H9 (cell line): Measurements from ENCODE around the gene MN1. TPM values are rescaled to one million over a fixed set of nuclear protein-coding genes. Genes with fewer than 3 reads are reported as not detected.

ENCODE experiments used
- DNase-seq: peaks from one replicate; pipeline ENCODE4 v3.0.0-alpha.2; 2017
- H2AFZ ChIP-seq: one replicate; pipeline ENCODE4 v1.6.1; 2013; ENCODE audit warnings: mild to moderate bottlenecking, low read length, control low read depth, moderate library complexity
- H2AK5ac ChIP-seq: 2 replicates; pipeline ENCODE4 v1.6.1; 2013; ENCODE audit warnings: low read length, control low read depth, mixed read lengths; ENCODE audit not compliant: insufficient read length
- H2BK120ac ChIP-seq: one replicate; pipeline ENCODE4 v1.6.1; 2013; ENCODE audit warnings: low read depth, mild to moderate bottlenecking, low read length, control low read depth, inconsistent platforms; ENCODE audit not compliant: poor library complexity, severe bottlenecking
- H2BK12ac ChIP-seq: 2 replicates; pipeline ENCODE4 v1.6.1; 2013; ENCODE audit warnings: low read length, control low read depth, mixed read lengths, low read depth; ENCODE audit not compliant: insufficient read length
- H2BK15ac ChIP-seq: 2 replicates; pipeline ENCODE4 v1.6.1; 2013; ENCODE audit warnings: low read depth, low read length, control low read depth
- H2BK20ac ChIP-seq: one replicate; pipeline ENCODE4 v1.6.1; 2013; ENCODE audit warnings: low read depth, mild to moderate bottlenecking, low read length, control low read depth, inconsistent platforms; ENCODE audit not compliant: poor library complexity, severe bottlenecking
- H2BK5ac ChIP-seq: 2 replicates; pipeline ENCODE4 v1.6.1; 2013; ENCODE audit warnings: low read length, control low read depth, mixed read lengths; ENCODE audit not compliant: insufficient read length
- H3K14ac ChIP-seq: 2 replicates; pipeline ENCODE4 v1.6.1; 2013; ENCODE audit warnings: low read length, control low read depth; ENCODE audit not compliant: insufficient read depth
- H3K18ac ChIP-seq: 2 replicates; pipeline ENCODE4 v1.6.1; 2013; ENCODE audit warnings: low read depth, mild to moderate bottlenecking, mixed read lengths, low read length, control low read depth; ENCODE audit not compliant: insufficient read length
- H3K23ac ChIP-seq: 2 replicates; pipeline ENCODE4 v1.6.1; 2013; ENCODE audit warnings: low read length, control low read depth, mixed read lengths, low read depth; ENCODE audit not compliant: insufficient read length
- H3K23me2 ChIP-seq: 2 replicates; pipeline ENCODE4 v1.6.1; 2013; ENCODE audit warnings: low read depth, mild to moderate bottlenecking, mixed read lengths, low read length, control low read depth; ENCODE audit not compliant: insufficient read length, poor library complexity, severe bottlenecking
- H3K27ac ChIP-seq: 2 replicates; pipeline ENCODE4 v1.5.1; 2013; ENCODE audit warnings: low read length, control low read depth, mixed read lengths, low read depth; ENCODE audit not compliant: insufficient read length
- H3K27me3 ChIP-seq: 2 replicates; pipeline ENCODE4 v1.6.1; 2013; ENCODE audit warnings: low read length, control low read depth, inconsistent platforms; ENCODE audit not compliant: insufficient read depth
- H3K4ac ChIP-seq: 2 replicates; pipeline ENCODE4 v1.6.1; 2013; ENCODE audit warnings: low read depth, mild to moderate bottlenecking, control low read depth, inconsistent platforms, low read length, moderate library complexity
- H3K4me1 ChIP-seq: 2 replicates; pipeline ENCODE4 v1.6.1; 2013; ENCODE audit warnings: low read length, control low read depth, inconsistent platforms; ENCODE audit not compliant: insufficient read depth
- H3K4me2 ChIP-seq: 2 replicates; pipeline ENCODE4 v1.6.1; 2013; ENCODE audit warnings: low read length, control low read depth, mixed read lengths; ENCODE audit not compliant: insufficient read length, insufficient read depth
- H3K56ac ChIP-seq: 2 replicates; pipeline ENCODE4 v1.6.1; 2013; ENCODE audit warnings: low read depth, mild to moderate bottlenecking, mixed read lengths, low read length, control low read depth; ENCODE audit not compliant: insufficient read length
- H3K79me1 ChIP-seq: 2 replicates; pipeline ENCODE4 v1.6.1; 2013; ENCODE audit warnings: low read depth, mild to moderate bottlenecking, moderate library complexity, low read length, control low read depth, inconsistent platforms; ENCODE audit not compliant: insufficient read depth, poor library complexity, severe bottlenecking
- H3K79me2 ChIP-seq: 2 replicates; pipeline ENCODE4 v1.6.1; 2013; ENCODE audit warnings: low read length, control low read depth, inconsistent platforms; ENCODE audit not compliant: insufficient read depth
- H3K9ac ChIP-seq: 2 replicates; pipeline ENCODE4 v1.6.1; 2013; ENCODE audit warnings: low read length, control low read depth, mixed read lengths; ENCODE audit not compliant: insufficient read length; ENCODE audit errors: extremely low read depth
- H3K9me3 ChIP-seq: one replicate; pipeline ENCODE4 v1.6.1; 2013; ENCODE audit warnings: low read depth, low read length, inconsistent platforms; ENCODE audit not compliant: control insufficient read depth
- H3T11ph ChIP-seq: one replicate; pipeline ENCODE4 v1.6.1; 2013; ENCODE audit warnings: mild to moderate bottlenecking, low read length, control low read depth, inconsistent platforms
- H4K20me1 ChIP-seq: one replicate; pipeline ENCODE4 v1.6.1; 2013; ENCODE audit not compliant: control insufficient read depth, insufficient read length, insufficient read depth
- H4K5ac ChIP-seq: 2 replicates; pipeline ENCODE4 v1.6.1; 2013; ENCODE audit warnings: low read depth, mild to moderate bottlenecking, mixed read lengths, low read length, control low read depth; ENCODE audit not compliant: insufficient read length
- H4K8ac ChIP-seq: replicated peaks from 2 replicates; pipeline ENCODE4 v1.6.1; 2013; ENCODE audit warnings: low read length, control low read depth, mixed read lengths, low read depth; ENCODE audit not compliant: insufficient read length
- H4K91ac ChIP-seq: 2 replicates; pipeline ENCODE4 v1.6.1; 2013; ENCODE audit warnings: low read depth, mild to moderate bottlenecking, moderate library complexity, mixed read lengths, low read length, control low read depth; ENCODE audit not compliant: insufficient read length
- H3K27ac Mint-ChIP-seq, 3 experiments: 2 replicates in 2 of 3; 3 replicates in 1 of 3; pipeline ENCODE4 v1.8.0; 2020 to 2021; ENCODE audit warnings: mixed read lengths in 3 of 3, mild to moderate bottlenecking in 1 of 3, moderate library complexity in 1 of 3
- H3K27me3 Mint-ChIP-seq: 2 replicates; pipeline ENCODE4 v1.8.0; 2021; ENCODE audit warnings: low read depth, mild to moderate bottlenecking, moderate library complexity, mixed read lengths
- H3K36me3 Mint-ChIP-seq, 3 experiments: 2 replicates in 2 of 3; 3 replicates in 1 of 3; pipeline ENCODE4 v1.8.0; 2020 to 2021; ENCODE audit warnings: low read depth in 3 of 3, mixed read lengths in 3 of 3; ENCODE audit not compliant: insufficient read depth in 1 of 3
- H3K4me1 Mint-ChIP-seq, 2 experiments: 2 replicates each; pipeline ENCODE4 v1.8.0; 2020; ENCODE audit warnings: mixed read lengths in 2 of 2
- H3K4me3 Mint-ChIP-seq, 2 experiments: 2 replicates in 1 of 2; 3 replicates in 1 of 2; pipeline ENCODE4 v1.8.0; 2020 to 2021; ENCODE audit warnings: mild to moderate bottlenecking in 2 of 2, mixed read lengths in 2 of 2, moderate library complexity in 1 of 2
- H3K9me3 Mint-ChIP-seq, 2 experiments: 2 replicates in 1 of 2; 3 replicates in 1 of 2; pipeline ENCODE4 v1.8.0; 2020; ENCODE audit warnings: mild to moderate bottlenecking in 2 of 2, mixed read lengths in 2 of 2, moderate library complexity in 1 of 2
- WGBS: extraction: QIAGEN DNeasy Blood & Tissue Kit; methylation state at CpG from one replicate; pipeline ENCODE4 v1.1.7; 2013; ENCODE audit warnings: missing lambda C conversion rate, low lambda C conversion rate, mixed read lengths; ENCODE audit not compliant: insufficient read length; ENCODE audit errors: extremely low coverage; 5-methylcytosine and 5-hydroxymethylcytosine counted together
- total RNA-seq: library from RNA; stranded (reverse); gene quantifications from 2 replicates; pipeline ENCODE4 v1.2.1, GENCODE V29; 2021
- TF ChIP-seq, protein P1 (sequence below): fragments of 200-600 bp; sonication (generic); conservative IDR thresholded peaks from 3 replicates; pipeline ENCODE4 v1.8.0; 2021; ENCODE audit warnings: antibody characterized with exemption, mild to moderate bottlenecking

The MN1 gene
- total RNA-seq, 1 experiment from 2014 or later = 2.8 TPM

DNA sequence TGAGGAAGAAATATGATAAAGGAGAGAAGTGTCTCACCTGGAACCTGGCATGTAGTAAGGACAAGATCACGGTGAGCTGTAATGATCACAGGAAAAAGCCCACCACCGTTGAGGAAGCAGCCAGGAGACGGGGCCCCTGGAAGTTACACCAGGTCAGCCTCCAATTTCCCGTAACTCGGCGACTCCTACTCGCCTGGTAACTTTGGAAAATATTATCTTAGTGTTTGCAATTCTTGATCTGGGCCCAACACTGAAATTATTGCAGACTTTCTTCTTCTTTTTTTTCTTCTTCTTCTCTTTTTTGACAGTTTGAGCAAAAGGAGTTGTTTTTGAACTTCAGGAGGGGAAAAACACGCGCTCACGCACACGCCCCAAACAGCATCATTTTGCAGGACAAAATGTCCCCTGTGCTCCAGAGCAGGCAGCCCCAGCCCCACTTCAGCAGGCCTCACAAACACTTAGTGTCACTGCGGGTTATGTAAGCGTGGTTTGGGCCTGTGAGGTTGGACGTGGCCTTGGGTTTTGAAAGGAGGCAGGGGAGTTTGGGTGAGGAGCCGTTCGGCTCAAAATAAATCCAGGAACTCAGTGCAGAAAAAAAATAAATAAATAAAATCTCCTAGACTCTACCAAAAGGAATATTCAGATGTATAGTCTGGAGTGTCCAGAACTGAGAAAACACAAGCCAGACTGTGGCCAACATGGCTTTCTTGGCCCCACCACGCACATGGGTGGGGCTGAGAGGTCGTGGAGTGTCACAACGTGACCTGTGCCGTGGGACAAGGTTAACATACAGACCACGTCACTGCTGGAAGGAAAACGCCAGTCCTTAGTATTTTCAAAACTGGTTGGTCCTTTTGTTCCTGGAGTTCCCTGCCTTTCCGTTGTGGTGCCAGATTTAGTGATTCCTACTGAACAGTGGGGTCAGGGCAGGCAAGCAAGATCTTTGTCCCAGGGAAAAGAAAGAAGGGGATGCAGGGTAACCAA, 26.3 kb upstream of the MN1 start:
- Histone ChIP-seq H4K8ac (no peak overlapping the region), H3K9me3 (no peaks in the 10 kb centered on the region), H2BK12ac (no peak overlapping the region), H4K5ac (no peak overlapping the region), H3K27me3 (no peaks in the 10 kb centered on the region), H2BK120ac (no peak overlapping the region), H2BK5ac (no peak overlapping the region), H3K4me2 (no peak overlapping the region), H2AK5ac (no peak overlapping the region), H3K27ac (no peak overlapping the region), H3K79me1 (no peaks in the 10 kb centered on the region), H3K4me1 (no peaks in the 10 kb centered on the region), H3K9ac (no peak overlapping the region), H3K79me2 (no peaks in the 10 kb centered on the region), H3T11ph (no peak overlapping the region), H3K23ac (no peak overlapping the region), H3K23me2 (no peaks in the 10 kb centered on the region), H4K91ac (no peak overlapping the region), H2BK15ac (no peak overlapping the region), H3K4ac (no peak overlapping the region), H2BK20ac (no peak overlapping the region), H3K14ac (no peak overlapping the region), H4K20me1 (no peaks in the 10 kb centered on the region), H3K18ac (no peak overlapping the region), H3K56ac (no peak overlapping the region), H2AFZ (no peak overlapping the region)
- Mint-ChIP-seq H3K4me3 (no peak overlapping the region), H3K4me1 (peaks cover 0 to 4% of the 10 kb centered on the region in 2 experiments; a peak in 2 of 4 replicates), H3K27me3 (no peaks in the 10 kb centered on the region; the same call in 1 of the 2 replicates), H3K27ac (peak overlapping the region in 1 of 3 experiments; percentile 77; a peak in 2 of 7 replicates), H3K36me3 (no peaks in the 10 kb centered on the region), H3K9me3 (peaks cover 0 to 7% of the 10 kb centered on the region in 2 experiments; a peak in 1 of 5 replicates)
- TF ChIP-seq, protein P1, sequence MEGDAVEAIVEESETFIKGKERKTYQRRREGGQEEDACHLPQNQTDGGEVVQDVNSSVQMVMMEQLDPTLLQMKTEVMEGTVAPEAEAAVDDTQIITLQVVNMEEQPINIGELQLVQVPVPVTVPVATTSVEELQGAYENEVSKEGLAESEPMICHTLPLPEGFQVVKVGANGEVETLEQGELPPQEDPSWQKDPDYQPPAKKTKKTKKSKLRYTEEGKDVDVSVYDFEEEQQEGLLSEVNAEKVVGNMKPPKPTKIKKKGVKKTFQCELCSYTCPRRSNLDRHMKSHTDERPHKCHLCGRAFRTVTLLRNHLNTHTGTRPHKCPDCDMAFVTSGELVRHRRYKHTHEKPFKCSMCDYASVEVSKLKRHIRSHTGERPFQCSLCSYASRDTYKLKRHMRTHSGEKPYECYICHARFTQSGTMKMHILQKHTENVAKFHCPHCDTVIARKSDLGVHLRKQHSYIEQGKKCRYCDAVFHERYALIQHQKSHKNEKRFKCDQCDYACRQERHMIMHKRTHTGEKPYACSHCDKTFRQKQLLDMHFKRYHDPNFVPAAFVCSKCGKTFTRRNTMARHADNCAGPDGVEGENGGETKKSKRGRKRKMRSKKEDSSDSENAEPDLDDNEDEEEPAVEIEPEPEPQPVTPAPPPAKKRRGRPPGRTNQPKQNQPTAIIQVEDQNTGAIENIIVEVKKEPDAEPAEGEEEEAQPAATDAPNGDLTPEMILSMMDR = no peak
- DNase-seq = no peak
- WGBS = no CpG with 5 or more reads among the region's 23 CpGs
